MCF 10A (cell line): ENCODE data around the gene RIC8A. TPM values are rescaled to one million over a fixed set of nuclear protein-coding genes. Genes with fewer than 3 reads are reported as not detected.
A peak's percentile ranks its signal among the peaks of the same experiment; 100 is the strongest.

ENCODE experiments used
- BruUV-seq: library from RNA; stranded (reverse); fragments of 400-500 nt; replicated peaks from 2 replicates; lab custom pipeline; 2021; lab: Mats Ljungman, UMichigan
- CTCF ChIA-PET: fragments of 300-600 bp; sonication (Branson Sonifier 250); formaldehyde crosslinking; extraction: SDS; loops from one replicate; lab custom pipeline; 2021; ENCODE audit warnings: antibody characterized with exemption, inconsistent platforms; lab: Yijun Ruan, JAX
- POLR2A ChIA-PET: fragments of 300-600, 350-650 bp; sonication (Branson Sonifier 250); formaldehyde crosslinking; extraction: SDS; loops from one replicate; lab custom pipeline; 2020; ENCODE audit warnings: antibody characterized with exemption, inconsistent platforms; lab: Yijun Ruan, JAX
- DNase-seq: peaks from one replicate; pipeline ENCODE4 v3.0.0-alpha.2; 2018; ENCODE audit not compliant: unreplicated experiment
- H3K27ac Mint-ChIP-seq: one replicate; pipeline ENCODE4 v1.8.0; 2022; ENCODE audit warnings: mild to moderate bottlenecking, low read depth, mixed read lengths; ENCODE audit not compliant: unreplicated experiment
- H3K27me3 Mint-ChIP-seq: one replicate; pipeline ENCODE4 v1.8.0; 2022; ENCODE audit warnings: mixed read lengths; ENCODE audit not compliant: insufficient read depth, unreplicated experiment
- H3K36me3 Mint-ChIP-seq: one replicate; pipeline ENCODE4 v1.8.0; 2022; ENCODE audit warnings: mild to moderate bottlenecking, moderate library complexity, mixed read lengths; ENCODE audit not compliant: insufficient read depth, unreplicated experiment
- H3K4me1 Mint-ChIP-seq: one replicate; pipeline ENCODE4 v1.8.0; 2022; ENCODE audit warnings: mixed read lengths; ENCODE audit not compliant: insufficient read depth, unreplicated experiment
- H3K4me3 Mint-ChIP-seq: one replicate; pipeline ENCODE4 v1.8.0; 2022; ENCODE audit warnings: mild to moderate bottlenecking, moderate library complexity, mixed read lengths; ENCODE audit not compliant: unreplicated experiment
- H3K9me3 Mint-ChIP-seq: one replicate; pipeline ENCODE4 v1.8.0; 2022; ENCODE audit warnings: mixed read lengths; ENCODE audit not compliant: unreplicated experiment
- CTCF ChIP-seq: fragments of 200-600 bp; IDR thresholded peaks from one replicate; pipeline ENCODE4 v1.8.0; 2022; ENCODE audit warnings: antibody characterized with exemption, mild to moderate bottlenecking; ENCODE audit not compliant: unreplicated experiment
- intact Hi-C: fragments of 100-400 bp; cut with micrococcal nuclease; formaldehyde crosslinking; loops from 2 replicates; pipeline ENCODE4 v1.14.1; 2022
- total RNA-seq: library from RNA; stranded (reverse); gene quantifications from 2 replicates; pipeline ENCODE4 v1.2.3, GENCODE V29; 2022

RIC8A gene
- total RNA-seq, 1 experiment from 2014 or later, result 93.3 TPM

- ChIA-PET POLR2A (interaction anchor here (0.8 to 5.9 kb wide), 12 partner anchors 9 to 300 kb away, joined by 4 to 136 read pairs (median 18); partner anchors contain the start of genes PKP3, PSMD13, PTDSS2 and RNH1), CTCF (interaction anchor here (0.6 to 5.0 kb wide), 4 partner anchors 99 to 303 kb away, joined by 3 to 18 read pairs (median 3); no protein-coding TSS in a partner anchor)
- DNase-seq, result no peak
- peaks cover 25% of the 10 kb centered on the region for H3K36me3 Mint-ChIP-seq
- TF ChIP-seq CTCF, result no peak
- peak overlapping the region; percentile 99 for H3K4me3 Mint-ChIP-seq
- peak overlapping the region; percentile 99 for H3K27ac Mint-ChIP-seq
- peaks cover 15% of the 10 kb centered on the region for H3K4me1 Mint-ChIP-seq
- intact Hi-C loops, result loop anchor here (5.0 kb wide), 1 partner anchor 241 kb away; no protein-coding TSS in a partner anchor
- no peaks in the 10 kb centered on the region for H3K9me3 Mint-ChIP-seq
- no TSS peak for BruUV-seq
- H3K27me3 Mint-ChIP-seq, result no peaks in the 10 kb centered on the region
Measured at GRCh38 chr11:206002-206384, 1.5 kb upstream of the RIC8A start.

- intact Hi-C loops, result loop anchor here (5.0 kb wide), 1 partner anchor 241 kb away; no protein-coding TSS in a partner anchor
- Mint-ChIP-seq H3K27ac (peak overlapping the region; percentile 99), H3K36me3 (peaks cover 30% of the 10 kb centered on the region), H3K4me3 (peak overlapping the region; percentile 99), H3K4me1 (peaks cover 15% of the 10 kb centered on the region), H3K9me3 (no peaks in the 10 kb centered on the region), H3K27me3 (no peaks in the 10 kb centered on the region)
- TSS peak; percentile 24 for BruUV-seq
- DNase-seq, result no peak
- CTCF ChIA-PET, result interaction anchor here (0.6 to 5.0 kb wide), 6 partner anchors 18 to 303 kb away, joined by 3 to 18 read pairs (median 3); partner anchors contain the start of gene PSMD13
- no peak for TF ChIP-seq CTCF
- POLR2A ChIA-PET, result interaction anchor here (0.6 to 5.9 kb wide), 31 partner anchors 10 to 721 kb away, joined by 3 to 136 read pairs (median 5); partner anchors contain the start of genes IFITM2, IFITM3, PGGHG and PHRF1
Measured at GRCh38 chr11:206526-207207, 841 bp upstream of the RIC8A start.

GRCh38 chr11:207863-208180, 314 bp downstream of the RIC8A start:
- DNase-seq, result no peak
- Mint-ChIP-seq H3K4me1 (peaks cover 15% of the 10 kb centered on the region), H3K27me3 (no peaks in the 10 kb centered on the region), H3K36me3 (peaks cover 38% of the 10 kb centered on the region), H3K4me3 (peak overlapping the region; percentile 99), H3K9me3 (no peaks in the 10 kb centered on the region), H3K27ac (peak overlapping the region; percentile 99)
- TSS peak; percentile 78 for BruUV-seq
- intact Hi-C loops, result loop anchor here (2.0 to 5.0 kb wide), 2 partner anchors 29 to 239 kb away; partner anchors contain the start of genes PSMD13 and SIRT3
- no peak for TF ChIP-seq CTCF
- CTCF ChIA-PET, result interaction anchor here (0.7 to 2.5 kb wide), 6 partner anchors 29 to 298 kb away, joined by 3 to 8 read pairs (median 4); partner anchors contain the start of gene PSMD13
- POLR2A ChIA-PET, result interaction anchor here (0.6 to 5.9 kb wide), 30 partner anchors 8 to 1827 kb away, joined by 3 to 136 read pairs (median 6); partner anchors contain the start of genes IFITM2, PGGHG, PHRF1 and PKP3
